Epithelial cell of prostate (primary cell): ENCODE data around the gene DYNLT2.
"Not testable (repeated sequence)": the region's sequence is repeated elsewhere in the genome, so short reads cannot be mapped to it uniquely, and the experiment has no call there.

Source experiments
- DNase-seq: peaks from one replicate; pipeline ENCODE4 v3.0.0-alpha.2; 2011; ENCODE audit warnings: low read depth, low spot score
- H3K27ac ChIP-seq: fragments of 450-650 bp; 2 replicates; pipeline ENCODE4 v1.5.1; 2017; ENCODE audit warnings: mild to moderate bottlenecking

The DYNLT2 gene

DNA sequence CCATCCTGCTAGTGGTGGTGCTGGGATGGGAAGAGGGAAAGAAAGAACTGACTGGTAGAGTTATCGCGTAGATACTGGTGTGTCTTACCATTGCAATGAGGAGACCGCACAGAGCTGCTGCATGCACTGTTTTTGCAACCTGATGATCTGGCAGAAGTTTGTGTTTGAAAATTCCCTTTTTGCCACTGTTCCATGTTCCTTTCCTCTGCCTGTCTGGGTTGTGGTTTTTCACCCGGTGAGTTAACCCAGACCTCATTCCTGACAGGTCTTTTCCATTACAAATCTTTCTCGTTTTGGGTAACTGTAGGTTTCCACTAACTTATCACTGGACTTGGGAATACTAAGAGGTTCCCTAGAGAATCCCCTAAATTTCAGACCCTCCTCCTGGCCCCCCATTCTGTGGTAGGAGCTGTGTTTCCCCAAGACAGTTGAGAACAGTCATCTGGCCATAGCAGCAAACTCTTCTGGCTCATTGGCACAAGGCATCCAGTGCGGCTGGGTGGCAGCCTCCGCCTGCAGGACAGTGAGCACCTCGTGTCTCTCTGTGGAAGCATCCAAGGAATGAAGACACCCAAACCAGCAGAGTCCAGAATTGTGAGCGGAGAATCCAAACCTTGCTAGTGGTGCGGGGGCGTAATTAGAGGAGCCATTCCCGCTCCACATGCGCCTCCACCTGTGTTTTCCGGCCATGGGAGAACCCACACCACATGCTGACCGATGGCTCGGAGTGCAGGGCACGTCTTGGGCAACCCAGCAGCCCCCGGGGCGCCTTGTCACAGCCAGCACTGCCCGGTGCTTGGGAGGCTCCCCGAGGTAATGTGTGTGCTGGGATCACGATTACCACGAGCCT lies 32.8 kb upstream of the DYNLT2 start:
- no peak for DNase-seq
- H3K27ac ChIP-seq = no peak overlapping the region

DNA sequence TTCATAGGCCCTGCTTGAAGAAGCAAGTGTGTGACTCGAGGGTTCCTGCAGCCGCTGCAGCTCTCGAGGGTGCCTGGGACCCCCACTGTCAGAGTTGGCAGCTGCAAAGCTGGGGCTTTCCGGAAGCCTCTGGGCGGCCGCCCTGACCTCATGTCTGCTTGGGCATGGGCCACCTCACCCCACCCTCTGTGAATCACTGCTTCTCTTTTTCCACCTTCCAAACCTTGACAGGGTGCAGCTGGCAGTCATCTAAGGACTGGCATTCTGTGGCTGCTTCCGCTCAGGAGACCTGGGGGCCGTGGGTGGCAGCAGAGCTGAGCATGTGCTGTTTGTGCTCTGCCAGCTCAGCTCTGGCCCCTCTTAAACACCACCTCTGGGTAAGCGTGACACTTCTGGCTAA lies 32.0 kb upstream of the DYNLT2 start:
- no peak for DNase-seq
- no peak overlapping the region for H3K27ac ChIP-seq

DNA sequence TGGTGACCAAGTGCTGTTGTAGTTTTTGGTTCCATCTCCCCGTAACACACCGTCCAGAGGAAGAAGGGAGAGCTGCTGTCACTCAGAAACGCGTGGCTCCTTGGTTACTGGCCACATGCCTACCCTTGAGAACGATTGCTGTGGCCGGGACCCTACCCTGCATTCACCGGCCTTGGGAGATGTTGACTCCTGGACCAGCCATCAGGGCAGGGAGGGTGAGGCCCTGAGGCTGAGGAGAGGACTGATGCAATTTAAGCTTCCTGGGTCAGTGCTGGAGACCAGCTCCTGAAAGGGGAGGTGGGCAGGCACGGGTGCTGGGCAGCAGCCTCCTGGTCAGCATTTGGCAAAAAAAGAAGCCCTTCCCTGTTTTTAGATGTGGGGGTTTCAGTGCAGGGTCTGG lies 31.6 kb upstream of the DYNLT2 start:
- no peak overlapping the region for H3K27ac ChIP-seq
- DNase-seq = no peak

DNA sequence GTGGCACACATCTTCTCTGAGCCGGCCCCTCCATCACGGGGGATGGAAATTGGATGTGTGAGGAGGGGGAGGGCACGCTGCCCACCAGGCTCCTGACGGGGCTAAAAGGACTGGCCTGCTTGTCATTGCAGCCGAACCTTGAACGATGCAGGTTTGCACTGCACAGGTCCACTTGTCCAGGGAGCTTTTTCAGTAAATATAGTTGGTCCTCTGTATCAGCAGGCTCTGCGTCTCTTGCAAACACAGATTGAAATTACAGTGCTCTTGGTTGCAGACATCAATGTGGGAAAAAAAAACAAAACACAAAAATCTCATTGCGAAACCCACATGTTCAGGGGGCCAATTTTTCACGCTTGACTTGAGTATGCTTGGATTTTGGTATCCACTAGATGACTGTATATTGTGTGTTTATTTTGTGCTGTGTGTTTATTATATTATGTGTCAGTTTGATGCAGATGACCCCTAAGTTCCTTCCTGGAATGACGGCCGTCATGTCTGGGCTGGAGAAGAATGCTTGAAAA lies 29.3 kb upstream of the DYNLT2 start:
- H3K27ac ChIP-seq = no peak overlapping the region
- DNase-seq = no peak

DNA sequence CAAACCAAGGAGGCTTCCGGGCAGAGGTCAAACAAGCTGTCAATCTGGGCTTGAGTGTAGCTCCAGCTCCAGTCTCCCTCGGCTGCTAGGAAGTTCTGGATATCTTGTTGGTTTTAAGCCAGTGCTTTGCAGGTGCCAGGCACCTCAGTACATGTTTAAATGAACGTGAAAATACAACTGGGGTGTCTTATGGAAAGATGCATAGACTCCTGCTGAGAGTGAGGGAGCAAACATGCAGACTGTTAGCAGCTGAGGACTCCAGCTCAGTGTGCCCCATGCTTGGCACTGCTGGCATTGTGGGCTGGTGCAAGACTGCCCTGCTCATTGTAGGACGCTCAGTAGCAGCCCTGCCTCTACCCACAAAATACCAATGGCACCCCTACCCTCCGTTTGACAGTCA lies 28.5 kb upstream of the DYNLT2 start:
- DNase-seq = no peak
- no peak overlapping the region for H3K27ac ChIP-seq

DNA sequence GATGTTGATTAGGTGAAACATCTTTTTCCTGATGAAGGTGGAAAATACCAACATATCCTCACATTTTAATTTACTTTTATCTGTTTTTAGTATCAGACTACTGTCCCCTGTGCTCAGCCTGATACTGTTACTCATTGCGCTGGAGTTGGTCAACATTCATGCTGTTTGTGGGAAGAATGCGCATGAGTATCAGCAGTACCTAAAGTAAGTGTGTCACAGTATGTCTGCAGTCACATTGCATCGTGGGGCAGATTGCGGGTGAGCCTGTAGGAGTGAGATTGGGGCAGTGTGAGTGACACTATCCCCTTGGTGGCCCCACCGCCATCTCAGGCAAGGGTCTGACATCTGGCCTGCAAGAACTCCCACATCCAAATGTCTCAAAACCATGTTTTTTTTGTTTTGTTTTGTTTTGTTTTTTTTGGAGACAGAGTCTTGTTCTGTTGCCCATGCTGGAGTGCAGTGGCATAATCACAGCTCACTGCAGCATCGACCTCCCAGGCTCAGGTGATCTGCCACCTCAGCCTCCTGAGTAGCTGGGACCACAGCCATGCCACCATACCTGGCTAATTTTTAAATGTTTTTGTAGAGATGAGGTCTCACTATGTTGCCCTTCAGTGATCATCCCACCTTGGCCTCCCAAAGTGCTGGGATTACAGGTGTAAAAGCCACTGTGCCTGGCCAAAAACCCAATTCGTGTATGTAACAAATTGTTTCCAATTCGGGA lies 27.9 kb upstream of the DYNLT2 start:
- no peak for DNase-seq
- peak overlapping the region; percentile 18 for H3K27ac ChIP-seq

DNA sequence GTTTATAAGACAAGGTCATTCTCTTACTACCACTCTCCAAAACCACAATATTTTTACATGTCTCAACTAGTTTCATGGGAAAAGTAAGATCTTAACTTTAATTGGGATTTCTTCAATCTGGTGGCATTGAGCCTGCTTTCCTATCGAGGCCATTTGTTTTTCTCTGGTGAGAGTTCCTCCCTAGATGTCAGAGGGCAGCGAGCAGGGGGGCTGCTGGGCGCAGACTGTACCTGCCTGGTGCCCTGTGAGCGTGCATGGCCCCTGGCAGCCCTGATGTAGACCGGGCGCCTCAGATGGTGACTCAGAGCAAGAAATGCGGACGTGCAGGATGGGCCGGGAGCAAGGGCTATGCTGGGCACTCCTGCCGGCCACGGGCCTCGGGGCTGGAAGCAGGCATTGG lies 27.3 kb upstream of the DYNLT2 start:
- H3K27ac ChIP-seq = peak overlapping the region; percentile 18
- no peak for DNase-seq

DNA sequence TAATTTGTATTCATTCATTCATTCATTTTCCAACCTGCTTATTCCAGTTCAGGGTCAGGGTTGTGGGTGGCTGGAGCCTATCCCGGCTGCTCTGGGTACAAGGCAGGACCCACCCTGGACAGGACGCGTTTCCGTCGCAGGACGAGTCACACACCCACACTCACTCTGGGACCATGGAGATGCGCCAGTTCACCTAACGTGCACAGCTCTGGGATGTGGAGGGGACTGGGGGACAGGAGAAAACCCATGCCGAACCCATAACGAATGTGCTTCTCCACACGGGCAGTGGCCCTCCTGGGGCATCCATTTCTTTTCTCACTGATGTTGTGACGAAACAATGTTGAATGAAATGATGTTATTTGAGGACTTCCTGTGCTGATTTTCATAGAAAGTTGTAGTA lies 26.5 kb upstream of the DYNLT2 start:
- H3K27ac ChIP-seq = no peak overlapping the region

DNA sequence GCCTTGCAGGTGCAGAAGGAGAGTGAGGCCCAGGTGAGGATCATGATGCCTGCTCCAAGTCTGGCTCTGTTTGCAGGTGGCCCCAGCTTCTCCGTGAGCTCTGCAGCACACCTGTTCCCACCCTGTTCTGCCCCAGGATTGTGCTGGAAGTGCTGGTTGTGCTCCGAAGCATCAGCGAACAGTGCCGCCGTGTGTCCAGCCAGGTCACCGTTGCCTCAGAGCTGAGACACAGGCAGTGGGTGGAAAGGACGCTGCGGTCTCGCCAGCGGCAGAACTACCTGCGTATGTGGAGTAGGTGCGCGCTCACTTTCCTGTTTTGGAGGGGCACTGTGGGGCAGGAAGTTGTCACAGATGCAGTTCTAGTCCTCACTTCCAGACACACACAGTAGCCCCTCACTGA lies 25.0 kb upstream of the DYNLT2 start:
- no peak for DNase-seq
- no peak overlapping the region for H3K27ac ChIP-seq

More for the DNA sequence above, 26.5 kb upstream of the DYNLT2 start:
- no peak for DNase-seq

DNA sequence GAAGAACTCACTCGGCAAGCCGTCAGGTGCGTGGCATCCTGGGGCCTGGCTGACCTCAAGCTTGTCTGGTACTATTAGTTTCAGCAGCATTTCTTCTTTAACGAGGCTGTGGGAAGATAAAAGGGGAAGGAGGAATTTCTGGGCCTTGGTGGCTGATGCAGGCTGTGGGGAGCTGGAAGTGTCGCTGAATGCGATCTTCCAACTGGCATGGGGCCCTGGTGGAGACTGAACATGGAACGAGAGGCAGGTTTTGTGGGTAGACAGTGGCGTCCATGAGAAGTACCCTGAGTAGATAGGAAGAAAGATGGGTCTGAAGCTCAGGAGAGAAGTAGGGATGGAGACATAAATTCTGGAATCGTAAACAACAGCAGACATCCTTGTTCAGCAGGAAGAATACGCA lies 23.9 kb upstream of the DYNLT2 start:
- no peak overlapping the region for H3K27ac ChIP-seq

DNA sequence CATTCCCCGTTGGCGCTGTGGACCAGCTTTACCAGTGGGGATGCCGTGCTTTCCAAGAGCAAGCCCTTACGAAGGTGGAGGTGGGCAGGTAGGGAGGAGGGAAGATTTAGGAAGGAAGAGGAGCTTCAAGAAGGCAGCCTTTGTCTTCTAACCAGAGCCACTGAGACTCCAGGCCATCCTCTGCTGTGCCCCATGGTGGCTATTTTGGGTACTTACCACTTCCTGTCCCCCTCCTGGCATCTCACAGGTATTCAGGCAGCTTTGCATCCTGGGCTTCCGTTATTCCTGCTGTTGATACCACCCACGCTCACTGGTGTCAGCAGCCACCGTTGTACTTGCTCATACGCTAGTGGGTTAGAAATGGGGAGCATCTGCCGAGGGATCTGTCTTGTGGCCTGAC lies 23.0 kb upstream of the DYNLT2 start:
- no peak overlapping the region for H3K27ac ChIP-seq
- no peak for DNase-seq

More for the DNA sequence above, 23.9 kb upstream of the DYNLT2 start:
- DNase-seq = no peak

DNA sequence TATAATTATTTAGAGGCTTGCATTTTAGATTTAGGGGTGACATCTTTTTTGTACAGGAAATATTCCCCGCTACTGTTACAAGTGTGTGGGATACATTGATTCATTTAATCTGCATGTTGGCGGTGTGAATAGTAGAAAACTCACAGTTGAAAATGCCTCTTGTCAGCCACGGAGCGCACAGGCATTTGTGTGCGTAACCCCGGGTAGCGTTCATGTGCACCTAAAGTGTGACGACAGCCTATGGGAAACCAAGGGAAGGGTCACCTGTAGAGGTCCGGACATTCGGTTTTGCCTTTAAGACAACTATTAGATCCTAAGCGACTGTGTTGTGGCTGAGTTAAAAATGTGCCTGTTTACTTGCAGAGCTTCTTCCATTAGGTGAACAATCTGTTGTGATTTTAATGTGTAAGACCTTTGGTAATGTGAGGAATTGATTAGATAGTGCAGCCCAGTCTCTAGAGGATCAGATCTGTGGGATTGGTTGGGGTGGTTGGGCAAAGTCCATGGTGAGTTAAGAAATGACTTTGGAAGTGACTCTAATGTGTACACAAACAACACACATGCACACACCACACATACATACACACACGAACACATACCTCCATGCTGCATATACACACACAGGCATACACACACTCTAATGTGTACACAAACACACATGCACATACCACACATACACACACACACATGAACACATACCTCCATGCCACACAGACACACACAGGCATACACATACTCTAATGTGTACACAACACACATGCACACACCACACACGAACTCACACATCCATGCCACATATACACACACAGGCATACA lies 15.8 kb upstream of the DYNLT2 start:
- no peak for DNase-seq
- H3K27ac ChIP-seq = no peak overlapping the region

DNA sequence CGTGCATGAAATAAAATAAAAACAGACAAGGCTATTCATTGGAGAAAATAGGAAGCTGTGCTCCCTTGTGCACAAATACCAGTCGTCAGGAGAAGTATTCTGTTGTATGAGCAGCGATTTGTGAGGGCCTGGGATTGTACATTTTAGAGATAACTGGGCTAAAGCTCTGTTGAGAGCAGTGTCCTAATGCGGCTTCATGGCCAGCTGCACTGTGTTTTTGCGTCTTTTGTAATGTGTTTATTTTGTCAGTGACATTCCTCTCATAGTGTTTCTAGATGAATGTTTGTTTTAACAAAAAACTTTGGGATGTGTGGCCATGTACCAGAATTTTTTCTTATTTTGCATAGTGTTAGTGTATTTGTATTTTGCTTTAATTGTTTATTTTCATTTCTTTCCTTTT lies 14.9 kb upstream of the DYNLT2 start:
- H3K27ac ChIP-seq = no peak overlapping the region
- DNase-seq = no peak

DNA sequence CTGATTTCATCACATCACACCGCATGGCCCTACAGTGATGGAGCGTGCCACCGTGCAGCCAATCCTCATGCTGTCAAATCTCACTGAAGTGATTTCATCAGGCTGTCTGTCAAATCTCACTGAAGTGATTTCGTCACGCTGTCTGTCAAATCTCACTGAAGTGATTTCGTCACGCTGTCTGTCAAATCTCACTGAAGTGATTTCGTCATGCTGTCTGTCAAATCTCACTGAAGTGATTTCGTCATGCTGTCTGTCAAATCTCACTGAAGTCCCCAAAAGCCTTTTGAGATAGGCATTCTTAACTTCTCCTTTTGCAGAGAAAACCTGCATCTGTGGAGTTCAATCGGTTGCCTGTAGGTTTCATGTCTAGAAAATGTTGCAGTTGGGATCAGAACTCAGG lies 14.4 kb upstream of the DYNLT2 start:
- H3K27ac ChIP-seq, DNase-seq: not testable (repeated sequence)

DNA sequence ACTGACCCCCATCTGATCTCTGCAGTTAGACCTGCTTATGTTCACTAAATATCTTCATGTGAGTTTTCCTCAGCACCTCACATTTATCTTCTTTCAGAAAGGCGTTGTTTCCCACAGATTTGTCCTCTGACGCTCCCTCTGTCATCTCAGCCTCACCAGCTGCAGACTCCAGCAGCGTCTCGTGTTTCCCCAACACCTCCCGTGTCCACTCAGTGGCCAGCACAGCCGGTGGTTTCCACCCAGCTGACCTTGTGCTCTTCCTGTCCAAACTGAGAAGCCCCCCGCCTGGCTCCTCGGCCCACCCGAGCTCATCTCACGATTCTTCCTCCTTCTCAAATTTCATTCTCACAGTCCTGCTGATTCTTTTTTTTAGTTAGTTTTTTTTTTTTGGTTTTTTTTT lies 12.5 kb upstream of the DYNLT2 start:
- DNase-seq = no peak
- H3K27ac ChIP-seq = no peak overlapping the region

DNA sequence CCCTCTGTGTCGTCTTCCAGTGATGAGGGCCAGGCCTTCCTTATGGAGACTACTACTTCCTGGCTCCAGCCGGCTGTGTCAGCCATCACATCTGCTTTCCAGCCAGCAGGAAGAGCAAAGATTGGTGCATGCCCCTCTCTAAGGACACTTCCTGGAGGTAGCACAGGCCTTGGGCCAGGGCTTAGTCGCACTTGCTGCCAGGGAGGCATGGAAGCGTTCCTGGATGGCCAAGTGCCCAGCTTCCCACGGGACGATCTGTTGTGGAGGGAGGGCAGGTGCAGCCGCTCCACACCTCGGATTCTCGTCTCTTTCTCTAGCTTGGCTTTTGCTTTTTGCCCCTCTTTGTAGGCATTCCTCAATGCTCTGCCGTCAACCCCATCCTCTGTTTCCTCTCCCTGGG lies 11.9 kb upstream of the DYNLT2 start:
- no peak overlapping the region for H3K27ac ChIP-seq
- no peak for DNase-seq

DNA sequence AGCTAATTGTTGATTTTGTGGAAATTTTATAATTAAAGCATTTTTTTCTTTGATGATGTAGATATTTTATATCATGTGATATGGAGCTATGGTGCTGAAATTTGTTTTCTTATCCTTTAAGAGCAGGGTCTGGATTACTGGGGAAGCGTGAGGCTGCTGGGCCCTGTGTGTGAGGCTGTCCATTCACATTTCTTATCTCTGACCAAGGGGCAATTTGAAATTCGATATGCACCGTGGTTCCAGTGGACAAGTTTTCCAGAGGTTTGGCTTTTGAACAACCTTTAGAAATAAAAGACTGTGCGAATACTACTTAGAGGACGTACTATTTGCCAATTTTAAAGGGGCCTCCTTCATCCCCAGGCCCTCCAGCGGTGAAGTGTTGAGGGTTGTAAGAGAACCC lies 3.8 kb upstream of the DYNLT2 start:
- no peak overlapping the region for H3K27ac ChIP-seq
- DNase-seq = no peak

DNA sequence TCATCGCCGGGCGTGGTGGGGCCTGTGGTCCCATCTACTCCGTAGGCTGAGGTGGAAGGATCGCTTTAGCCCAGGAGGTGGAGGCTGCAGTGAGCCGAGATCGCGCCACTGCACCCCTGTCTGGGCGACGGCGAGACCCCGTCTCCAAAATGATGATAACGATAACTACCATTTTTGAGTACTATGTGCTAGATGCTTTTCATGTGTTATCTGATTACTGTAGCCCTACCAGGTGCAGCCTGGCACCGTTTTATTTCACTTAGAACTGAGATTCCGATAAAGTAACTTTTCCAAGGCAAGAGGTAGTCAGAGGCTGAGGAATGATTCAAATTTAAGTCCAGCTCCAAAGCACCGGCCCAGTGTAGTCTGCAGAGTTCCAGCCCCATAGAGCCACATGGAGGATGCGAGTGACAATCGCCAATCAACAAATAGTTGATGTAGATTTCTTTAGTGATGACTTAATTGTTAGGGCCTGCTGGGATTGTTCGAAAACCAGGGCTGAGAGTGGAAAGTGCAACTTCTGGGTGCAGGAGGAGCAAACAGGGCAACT lies 777 bp upstream of the DYNLT2 start:
- no peak for DNase-seq

DNA sequence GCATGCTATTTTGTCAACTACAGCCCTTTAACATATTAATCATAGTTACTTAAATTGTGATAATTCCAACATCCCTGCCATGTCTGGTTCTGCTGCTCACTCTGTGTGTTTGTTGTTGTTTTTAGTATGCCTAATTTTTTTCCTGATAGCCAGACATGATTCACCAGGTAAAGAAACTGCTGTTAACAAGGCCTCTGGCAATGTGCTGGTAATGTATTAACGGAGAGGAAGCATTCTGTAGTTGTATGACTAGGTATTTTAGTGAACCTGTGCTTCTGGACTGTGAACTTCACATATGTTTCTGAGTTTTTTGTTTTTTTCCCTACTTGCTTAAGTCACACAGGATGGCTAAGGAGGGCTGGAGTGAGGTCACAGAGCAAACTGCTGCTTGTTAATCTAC lies 4.8 kb downstream of the DYNLT2 start:
- no peak overlapping the region for H3K27ac ChIP-seq
- DNase-seq = no peak

More for the DNA sequence above, 777 bp upstream of the DYNLT2 start:
- H3K27ac ChIP-seq = peak overlapping the region; percentile 89

DNA sequence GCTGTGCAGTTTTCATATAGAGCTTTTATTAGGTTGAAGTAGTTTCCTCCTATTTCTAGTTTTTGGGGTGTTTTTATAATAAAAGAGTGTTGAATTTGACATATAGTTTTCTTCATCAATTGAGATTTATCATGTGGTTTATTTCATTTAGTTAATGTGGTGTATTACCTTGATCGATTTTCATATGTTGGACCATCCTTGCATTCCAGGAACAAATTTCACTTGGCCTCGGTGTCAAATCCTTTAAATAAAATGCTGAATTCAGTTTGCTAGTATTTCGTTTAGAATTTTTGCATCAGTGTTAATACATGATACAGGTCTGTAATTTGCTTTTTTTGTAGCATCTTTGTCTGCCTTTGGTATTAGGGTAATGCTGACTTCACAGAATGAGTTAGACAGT lies 6.0 kb downstream of the DYNLT2 start:
- no peak for DNase-seq
- no peak overlapping the region for H3K27ac ChIP-seq
